Fibroblast of lung (primary cell): ENCODE data around the gene UPP1. TPM values are rescaled to one million over a fixed set of nuclear protein-coding genes. Genes with fewer than 3 reads are reported as not detected.

ENCODE experiments used
- DNase-seq, 2 donors: peaks; one replicate each; pipeline versions ENCODE4 v3.0.0 to v3.0.0-alpha.2; 2010; ENCODE audit warnings: low read depth in 2 of 2
- H2AFZ ChIP-seq: 2 replicates; pipeline ENCODE4 v1.5.1; 2012; ENCODE audit warnings: low read length, control low read depth, inconsistent platforms
- H3K27ac ChIP-seq: 2 replicates; pipeline ENCODE4 v1.5.1; 2011; ENCODE audit warnings: low read length, control low read depth; ENCODE audit not compliant: insufficient read depth
- H3K27me3 ChIP-seq: 2 replicates; pipeline ENCODE4 v1.5.1; 2011; ENCODE audit warnings: mild to moderate bottlenecking, low read length; ENCODE audit not compliant: control insufficient read depth, insufficient read depth
- H3K36me3 ChIP-seq: 2 replicates; pipeline ENCODE4 v1.5.1; 2011; ENCODE audit warnings: low read length; ENCODE audit not compliant: control insufficient read depth, insufficient read depth
- H3K4me1 ChIP-seq: 2 replicates; pipeline ENCODE4 v1.5.1; 2011; ENCODE audit warnings: low read length; ENCODE audit not compliant: control insufficient read depth, insufficient read depth; ENCODE audit errors: extremely low read depth
- H3K4me2 ChIP-seq: 2 replicates; pipeline ENCODE4 v1.5.1; 2011; ENCODE audit warnings: low read length, control low read depth; ENCODE audit not compliant: insufficient read depth; ENCODE audit errors: extremely low read depth
- H3K4me3 ChIP-seq, 4 experiments: fragments of 200-600 bp in 1 of 4; sonication (generic) in 1 of 4; replicated peaks in 1 of 4; 2 replicates each; pipeline ENCODE4 v1.5.1; 2011 to 2016; ENCODE audit warnings: low read length in 4 of 4, low read depth in 3 of 4, mild to moderate bottlenecking in 3 of 4, control low read depth in 2 of 4, inconsistent platforms in 1 of 4, mixed read lengths in 1 of 4; ENCODE audit not compliant: insufficient read depth in 1 of 4; ENCODE audit errors: control extremely low read depth in 1 of 4
- H3K79me2 ChIP-seq: 2 replicates; pipeline ENCODE4 v1.5.1; 2012; ENCODE audit warnings: mild to moderate bottlenecking, low read length, inconsistent platforms; ENCODE audit not compliant: control insufficient read depth, insufficient read depth
- H3K9ac ChIP-seq: 2 replicates; pipeline ENCODE4 v1.5.1; 2011; ENCODE audit warnings: mild to moderate bottlenecking, low read length, control low read depth; ENCODE audit not compliant: insufficient read depth
- H3K9me3 ChIP-seq: 2 replicates; pipeline ENCODE4 v1.5.1; 2012; ENCODE audit warnings: low read depth, low read length; ENCODE audit not compliant: control insufficient read depth, insufficient read depth
- H4K20me1 ChIP-seq: 2 replicates; pipeline ENCODE4 v1.5.1; 2011; ENCODE audit warnings: low read length; ENCODE audit not compliant: control insufficient read depth, insufficient read depth; ENCODE audit errors: extremely low read depth
- EZH2 ChIP-seq: IDR thresholded peaks from 2 replicates; pipeline ENCODE4 v1.5.1; 2012; ENCODE audit warnings: low read length, control low read depth, mild to moderate bottlenecking; ENCODE audit errors: missing control alignments
- polyA plus RNA-seq, 2 donors: library from polyadenylated mRNA; depleted of rRNA in 1 of 2; stranded (reverse) in 1 of 2; unstranded in 1 of 2; fragments of >200 nt; gene quantifications; 2 replicates each; pipeline ENCODE4 v1.2.1, GENCODE V29; 2011 to 2012; ENCODE audit warnings: missing spikeins in 1 of 2
- total RNA-seq: library from RNA; depleted of rRNA; stranded (reverse); fragments of >200 nt; gene quantifications from 2 replicates; pipeline ENCODE4 v1.2.1, GENCODE V29; 2014
- TF ChIP-seq, protein P1 (sequence below), 2 donors: IDR thresholded peaks in 1 of 2; conservative IDR thresholded peaks in 1 of 2; 1 replicate in 1 of 2; 2 replicates in 1 of 2; pipeline ENCODE4 v1.5.1; 2011 to 2012; ENCODE audit warnings: low read length in 2 of 2, control low read depth in 1 of 2, inconsistent platforms in 1 of 2, low read depth in 1 of 2, mild to moderate bottlenecking in 1 of 2

UPP1 gene
- total and polyA plus RNA-seq, 2 donors (not counting 1 experiment from before 2014, with no cell fraction given), result 9.4 to 11.7 TPM

- Histone ChIP-seq H3K9ac (no peak overlapping the region), H3K79me2 (no peaks in the 10 kb centered on the region), H2AFZ (no peak overlapping the region), H3K27ac (no peak overlapping the region), H4K20me1 (no peaks in the 10 kb centered on the region), H3K4me2 (no peak overlapping the region), H3K27me3 (no peaks in the 10 kb centered on the region), H3K4me1 (peaks cover 2% of the 10 kb centered on the region), H3K4me3 (no peak overlapping the region), H3K9me3 (no peaks in the 10 kb centered on the region), H3K36me3 (no peaks in the 10 kb centered on the region)
- DNase-seq, result no peak
- no peak for TF ChIP-seq EZH2
- TF ChIP-seq, protein P1, sequence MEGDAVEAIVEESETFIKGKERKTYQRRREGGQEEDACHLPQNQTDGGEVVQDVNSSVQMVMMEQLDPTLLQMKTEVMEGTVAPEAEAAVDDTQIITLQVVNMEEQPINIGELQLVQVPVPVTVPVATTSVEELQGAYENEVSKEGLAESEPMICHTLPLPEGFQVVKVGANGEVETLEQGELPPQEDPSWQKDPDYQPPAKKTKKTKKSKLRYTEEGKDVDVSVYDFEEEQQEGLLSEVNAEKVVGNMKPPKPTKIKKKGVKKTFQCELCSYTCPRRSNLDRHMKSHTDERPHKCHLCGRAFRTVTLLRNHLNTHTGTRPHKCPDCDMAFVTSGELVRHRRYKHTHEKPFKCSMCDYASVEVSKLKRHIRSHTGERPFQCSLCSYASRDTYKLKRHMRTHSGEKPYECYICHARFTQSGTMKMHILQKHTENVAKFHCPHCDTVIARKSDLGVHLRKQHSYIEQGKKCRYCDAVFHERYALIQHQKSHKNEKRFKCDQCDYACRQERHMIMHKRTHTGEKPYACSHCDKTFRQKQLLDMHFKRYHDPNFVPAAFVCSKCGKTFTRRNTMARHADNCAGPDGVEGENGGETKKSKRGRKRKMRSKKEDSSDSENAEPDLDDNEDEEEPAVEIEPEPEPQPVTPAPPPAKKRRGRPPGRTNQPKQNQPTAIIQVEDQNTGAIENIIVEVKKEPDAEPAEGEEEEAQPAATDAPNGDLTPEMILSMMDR (conservative IDR thresholded peaks at IDR 0.05 in 1 of 2, IDR thresholded peaks at IDR 0.05 in 1 of 2; ENCODE audit: low read depth in 1 of 2, low read length in 2 of 2), result no peak
Observed at GRCh38 chr7:48113275-48113674, 24.2 kb downstream of the UPP1 start.

DNA sequence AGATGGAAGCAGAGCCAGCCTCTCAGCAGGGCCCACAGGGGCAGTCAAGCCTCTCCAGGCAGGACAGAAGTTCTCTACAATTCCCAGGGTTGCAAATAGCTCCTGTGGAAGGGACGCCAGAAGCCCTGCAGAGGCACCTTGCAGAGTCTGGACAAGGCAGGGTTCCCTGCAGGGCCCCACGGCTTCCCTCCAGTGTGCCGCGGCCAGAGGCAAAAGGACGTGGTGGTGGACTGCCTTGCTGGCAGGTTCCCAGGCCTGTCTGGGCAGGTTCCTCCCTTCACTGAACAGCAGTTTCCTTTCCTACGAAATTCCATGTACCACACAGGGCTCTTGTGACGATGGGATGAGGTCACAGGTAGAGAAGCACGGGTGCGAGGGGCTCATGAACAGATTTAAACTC, 25.1 kb downstream of the UPP1 start:
- H3K79me2 ChIP-seq, result no peaks in the 10 kb centered on the region
- no peaks in the 10 kb centered on the region for H3K9me3 ChIP-seq
- H3K27ac ChIP-seq, result no peak overlapping the region
- no peak overlapping the region for H3K9ac ChIP-seq
- DNase-seq, result no peak
- no peak overlapping the region for H3K4me3 ChIP-seq
- H3K4me2 ChIP-seq, result no peak overlapping the region
- TF ChIP-seq, protein P1 (conservative IDR thresholded peaks at IDR 0.05 in 1 of 2, IDR thresholded peaks at IDR 0.05 in 1 of 2; ENCODE audit: low read depth in 1 of 2, low read length in 2 of 2), result no peak
- no peak for TF ChIP-seq EZH2
- H4K20me1 ChIP-seq, result no peaks in the 10 kb centered on the region
- peaks cover 2% of the 10 kb centered on the region for H3K4me1 ChIP-seq
- H3K36me3 ChIP-seq, result no peaks in the 10 kb centered on the region
- H3K27me3 ChIP-seq, result no peaks in the 10 kb centered on the region
- no peak overlapping the region for H2AFZ ChIP-seq

DNA sequence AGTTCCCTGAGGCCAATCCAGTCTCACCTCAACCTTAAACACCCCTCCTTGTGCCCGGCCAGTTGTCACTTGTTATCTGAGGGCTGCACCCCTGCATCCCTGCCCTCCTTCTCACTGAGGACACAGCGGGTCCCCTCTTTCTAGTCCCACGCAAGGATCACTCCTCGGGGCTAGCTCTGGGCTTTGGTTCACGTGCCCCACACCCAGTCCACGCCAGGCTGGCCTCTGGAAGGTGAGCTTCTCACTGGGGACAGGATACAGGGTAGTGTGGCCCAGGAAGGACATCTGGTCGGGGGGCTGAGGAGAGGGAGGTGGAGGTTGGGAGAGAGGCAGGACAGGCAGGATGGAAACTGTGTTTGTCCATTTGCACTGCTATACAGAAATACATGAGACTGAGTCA, 25.5 kb downstream of the UPP1 start:
- H2AFZ ChIP-seq, result no peak overlapping the region

More for the DNA sequence above, 25.5 kb downstream of the UPP1 start:
- Histone ChIP-seq H4K20me1 (no peaks in the 10 kb centered on the region), H3K36me3 (no peaks in the 10 kb centered on the region), H3K27me3 (no peaks in the 10 kb centered on the region), H3K27ac (no peak overlapping the region), H3K9me3 (no peaks in the 10 kb centered on the region), H3K79me2 (no peaks in the 10 kb centered on the region), H3K4me1 (peaks cover 2% of the 10 kb centered on the region), H3K9ac (no peak overlapping the region), H3K4me3 (no peak overlapping the region), H3K4me2 (no peak overlapping the region)
- no peak for TF ChIP-seq EZH2
- TF ChIP-seq, protein P1 (conservative IDR thresholded peaks at IDR 0.05 in 1 of 2, IDR thresholded peaks at IDR 0.05 in 1 of 2; ENCODE audit: low read depth in 1 of 2, low read length in 2 of 2), result no peak
- DNase-seq, result no peak
